Stimulated activated CD4-positive, alpha-beta T cell treated with anti-CD3 and anti-CD28 coated beads, Interleukin-12 subunit alpha, Interleukin-12 subunit beta, amount 100 ng/mL, for 24 hours (primary cell): ENCODE results near the gene ARHGEF25.
"Not testable (repeated sequence)": the region's sequence is repeated elsewhere in the genome, so short reads cannot be mapped to it uniquely, and the experiment has no call there.

ENCODE experiments used
- DNase-seq, 2 experiments: peaks; one replicate each; pipeline ENCODE4 v3.0.0-alpha.2; 2020; ENCODE audit warnings: low read depth in 2 of 2

Gene ARHGEF25

GRCh38 chr12:57611108-57611826 is at the start of gene ARHGEF25:
Gene ARHGEF25, plus strand, starts transcription at chr12:57611435. Its CDS starts 460 bp downstream, at chr12:57611895.
- no peak for DNase-seq

- no peak for DNase-seq
Observed at GRCh38 chr12:57563358-57563757, 47.9 kb upstream of the ARHGEF25 start.

GRCh38 chr12:57564178-57564740 is 47.0 kb upstream of the ARHGEF25 start:
- no peak for DNase-seq

- no peak for DNase-seq
Observed at GRCh38 chr12:57568838-57569237, 42.4 kb upstream of the ARHGEF25 start.

- DNase-seq = no peak
Observed at GRCh38 chr12:57569858-57570257, 41.4 kb upstream of the ARHGEF25 start.

GRCh38 chr12:57570438-57570837 is 40.8 kb upstream of the ARHGEF25 start:
- not testable (repeated sequence) for DNase-seq

GRCh38 chr12:57571926-57572762 is 39.1 kb upstream of the ARHGEF25 start:
- DNase-seq = no peak

- DNase-seq = no peak
Observed at GRCh38 chr12:57574795-57575194, 36.4 kb upstream of the ARHGEF25 start.

- DNase-seq = no peak
Observed at GRCh38 chr12:57575771-57576612, 35.2 kb upstream of the ARHGEF25 start.

- DNase-seq = no peak
Observed at GRCh38 chr12:57576613-57577160, 34.5 kb upstream of the ARHGEF25 start.

- no peak for DNase-seq
Observed at GRCh38 chr12:57577981-57578758, 33.1 kb upstream of the ARHGEF25 start.

- DNase-seq = no peak
Observed at GRCh38 chr12:57579011-57579410, 32.2 kb upstream of the ARHGEF25 start.

GRCh38 chr12:57579677-57580465 is 31.4 kb upstream of the ARHGEF25 start:
- DNase-seq = no peak

- no peak for DNase-seq
Observed at GRCh38 chr12:57580466-57580795, 30.8 kb upstream of the ARHGEF25 start.

- no peak for DNase-seq
Observed at GRCh38 chr12:57581802-57582201, 29.4 kb upstream of the ARHGEF25 start.

- no peak for DNase-seq
Observed at GRCh38 chr12:57582440-57582839, 28.8 kb upstream of the ARHGEF25 start.

GRCh38 chr12:57583008-57583831 is 28.0 kb upstream of the ARHGEF25 start:
- peak; percentile 31 to 48 for DNase-seq

GRCh38 chr12:57584050-57584449 is 27.2 kb upstream of the ARHGEF25 start:
- no peak for DNase-seq

GRCh38 chr12:57584690-57585089 is 26.5 kb upstream of the ARHGEF25 start:
- DNase-seq = no peak
